Measurements from ENCODE around the gene PIK3CD.

Gene PIK3CD

DNA sequence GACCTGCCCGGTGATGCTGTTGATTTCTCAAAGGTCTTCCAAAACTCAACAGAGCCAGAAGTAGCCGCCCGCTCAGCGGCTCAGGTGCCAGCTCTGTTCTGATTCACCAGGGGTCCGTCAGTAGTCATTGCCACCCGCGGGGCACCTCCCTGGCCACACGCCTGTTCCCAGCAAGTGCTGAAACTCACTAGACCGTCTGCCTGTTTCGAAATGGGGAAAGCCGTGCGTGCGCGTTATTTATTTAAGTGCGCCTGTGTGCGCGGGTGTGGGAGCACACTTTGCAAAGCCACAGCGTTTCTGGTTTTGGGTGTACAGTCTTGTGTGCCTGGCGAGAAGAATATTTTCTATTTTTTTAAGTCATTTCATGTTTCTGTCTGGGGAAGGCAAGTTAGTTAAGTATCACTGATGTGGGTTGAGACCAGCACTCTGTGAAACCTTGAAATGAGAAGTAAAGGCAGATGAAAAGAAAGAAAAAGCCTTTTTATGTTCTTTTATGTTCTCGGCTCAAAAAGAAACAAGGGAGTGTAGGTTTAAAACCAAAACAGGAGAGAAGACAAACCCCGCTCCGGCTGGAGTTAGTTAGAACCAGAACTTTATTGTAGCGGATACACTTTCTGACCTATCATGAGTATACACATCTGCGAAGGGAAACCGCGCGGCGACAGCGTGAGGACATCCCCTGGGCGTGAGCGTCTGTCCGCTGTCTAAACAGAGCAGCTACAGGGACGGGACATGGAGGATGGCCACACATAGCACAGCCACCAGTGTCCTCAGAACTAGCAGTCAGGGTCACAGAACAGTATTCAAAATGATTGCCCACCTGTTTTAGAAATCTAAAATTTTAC is 77.1 kb downstream of the PIK3CD start:
- no peak overlapping the region for H3K4me2 ChIP-seq (ENCODE audit: low read length)
- no peak overlapping the region for H4K91ac ChIP-seq (ENCODE audit: low read depth, low read length)
- DNase-seq: no peak
- H2AK5ac ChIP-seq (ENCODE audit: low read length): no peak overlapping the region
- peaks cover 43 to 46% of the 10 kb centered on the region in 2 experiments for H3K36me3 ChIP-seq (ENCODE audit: control insufficient read depth in 1 of 2, insufficient read depth in 2 of 2, low read length in 2 of 2)
- H3K23ac ChIP-seq (ENCODE audit: low read length): no peak overlapping the region
- no peak overlapping the region for H3K18ac ChIP-seq (ENCODE audit: low read length)
- H3K4me1 ChIP-seq (ENCODE audit: control insufficient read depth in 1 of 2, insufficient read depth in 2 of 2, low read length in 2 of 2): no peaks in the 10 kb centered on the region
- WGBS (ENCODE audit: extremely low coverage, insufficient coverage, insufficient read length): no CpG with 5 or more reads among the region's 33 CpGs
- H2AFZ ChIP-seq (ENCODE audit: insufficient read depth, low read length, poor library complexity): no peak overlapping the region
- no peak overlapping the region for H3K9ac ChIP-seq (ENCODE audit: low read length)
- no peak overlapping the region for H2BK5ac ChIP-seq (ENCODE audit: low read depth, low read length, poor library complexity)
- H2BK120ac ChIP-seq (ENCODE audit: insufficient read depth, low read length, poor library complexity): no peak overlapping the region
- peaks cover 8% of the 10 kb centered on the region for H3K9me3 ChIP-seq (ENCODE audit: insufficient read depth, low read depth, low read length)
- no peak overlapping the region for H3K4me3 ChIP-seq (ENCODE audit: low read depth, low read length)
- no peaks in the 10 kb centered on the region for H3K79me1 ChIP-seq (ENCODE audit: low read length)
- no peak overlapping the region for H3K4ac ChIP-seq (ENCODE audit: low read depth, low read length)
- no peaks in the 10 kb centered on the region for H3K79me2 ChIP-seq (ENCODE audit: control insufficient read depth, insufficient read depth, low read length, poor library complexity)
- no peak overlapping the region for H3K14ac ChIP-seq (ENCODE audit: low read length)
- H4K8ac ChIP-seq (ENCODE audit: low read depth, low read length): no peak overlapping the region
- no peak overlapping the region for H3K27ac ChIP-seq (ENCODE audit: low read depth, low read length)
- H2BK12ac ChIP-seq (ENCODE audit: low read length): no peak overlapping the region
- no peak overlapping the region for H4K12ac ChIP-seq (ENCODE audit: low read depth, low read length)
- H3K27me3 ChIP-seq (ENCODE audit: insufficient read depth, low read length): no peaks in the 10 kb centered on the region

DNA sequence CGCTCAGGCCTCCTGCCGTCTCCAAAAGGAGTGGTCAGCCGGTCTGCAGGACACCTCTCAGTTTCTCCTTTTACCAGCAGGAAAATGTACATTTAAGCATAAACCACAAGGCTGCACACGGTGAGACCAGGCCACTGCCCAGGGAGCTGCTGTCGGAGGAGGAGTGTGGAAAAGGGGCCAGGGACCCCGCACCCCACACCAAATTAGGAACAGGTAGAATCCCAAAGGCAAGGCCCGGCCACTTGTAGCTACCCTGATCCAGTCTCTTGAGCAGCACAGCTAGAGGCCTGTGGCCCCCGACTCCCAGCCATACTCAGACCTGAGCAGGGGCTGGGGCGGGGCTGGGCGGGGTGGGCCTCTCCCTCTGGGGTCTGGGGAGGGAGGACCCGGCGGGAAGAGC is 78.0 kb downstream of the PIK3CD start:
- Histone ChIP-seq H3K27ac (ENCODE audit: low read depth, low read length) (no peak overlapping the region), H2AK5ac (ENCODE audit: low read length) (no peak overlapping the region), H4K12ac (ENCODE audit: low read depth, low read length) (no peak overlapping the region), H3K23ac (ENCODE audit: low read length) (no peak overlapping the region), H3K27me3 (ENCODE audit: insufficient read depth, low read length) (no peaks in the 10 kb centered on the region), H2BK5ac (ENCODE audit: low read depth, low read length, poor library complexity) (no peak overlapping the region), H3K79me2 (ENCODE audit: control insufficient read depth, insufficient read depth, low read length, poor library complexity) (no peaks in the 10 kb centered on the region), H3K18ac (ENCODE audit: low read length) (no peak overlapping the region), H3K4me2 (ENCODE audit: low read length) (no peak overlapping the region), H4K8ac (ENCODE audit: low read depth, low read length) (no peak overlapping the region), H3K79me1 (ENCODE audit: low read length) (no peaks in the 10 kb centered on the region), H3K36me3 (ENCODE audit: control insufficient read depth in 1 of 2, insufficient read depth in 2 of 2, low read length in 2 of 2) (peaks cover 51 to 52% of the 10 kb centered on the region in 2 experiments), H3K4ac (ENCODE audit: low read depth, low read length) (no peak overlapping the region), H3K9me3 (ENCODE audit: insufficient read depth, low read depth, low read length) (peaks cover 5% of the 10 kb centered on the region), H2AFZ (ENCODE audit: insufficient read depth, low read length, poor library complexity) (no peak overlapping the region), H3K9ac (ENCODE audit: low read length) (no peak overlapping the region), H3K4me3 (ENCODE audit: low read depth, low read length) (no peak overlapping the region), H3K14ac (ENCODE audit: low read length) (no peak overlapping the region), H3K4me1 (ENCODE audit: control insufficient read depth in 1 of 2, insufficient read depth in 2 of 2, low read length in 2 of 2) (no peaks in the 10 kb centered on the region), H2BK12ac (ENCODE audit: low read length) (no peak overlapping the region), H4K91ac (ENCODE audit: low read depth, low read length) (no peak overlapping the region), H2BK120ac (ENCODE audit: insufficient read depth, low read length, poor library complexity) (no peak overlapping the region)
- DNase-seq: no peak
- WGBS (ENCODE audit: extremely low coverage, insufficient coverage, insufficient read length): no CpG with 5 or more reads among the region's 12 CpGs

DNA sequence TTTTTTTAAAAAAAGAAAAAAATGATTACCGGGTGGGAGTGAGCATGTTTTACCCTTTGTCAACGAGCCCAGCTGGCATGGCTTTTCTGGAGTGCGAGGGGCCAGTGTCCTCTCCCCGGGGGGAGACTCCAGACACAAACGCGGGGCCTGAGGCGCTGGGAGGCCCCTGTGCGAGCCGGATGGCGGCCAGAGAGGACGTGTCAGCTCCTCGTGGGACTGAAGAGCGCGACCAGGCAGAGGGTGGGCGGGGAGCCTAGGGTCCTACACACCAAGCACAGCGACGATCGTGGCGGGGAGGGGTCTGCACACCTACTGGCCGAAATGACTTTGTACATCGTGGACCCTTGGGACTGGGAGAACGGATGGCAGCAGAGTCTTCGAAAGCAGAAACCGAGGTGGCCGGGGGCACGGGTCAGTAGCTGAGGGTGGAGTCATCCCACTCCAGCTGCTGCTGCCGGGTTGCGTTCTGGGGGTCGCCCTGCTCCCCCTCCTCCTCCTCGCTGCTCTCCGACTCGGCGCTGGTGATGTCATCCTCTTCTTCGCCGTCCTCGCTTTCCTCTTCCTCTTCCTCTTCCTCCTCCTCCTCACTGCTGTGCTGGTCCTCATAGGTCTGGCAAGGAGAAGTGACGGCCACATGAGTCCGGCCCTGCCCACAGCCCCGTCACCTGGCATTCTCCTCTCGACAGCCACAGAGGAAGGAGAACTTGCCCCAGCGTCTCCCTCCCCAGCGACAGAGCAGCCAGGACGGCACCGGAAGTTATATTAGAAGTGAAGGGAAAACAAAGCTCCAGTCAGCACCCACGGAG is 78.8 kb downstream of the PIK3CD start:
- Histone ChIP-seq H3K4me1 (ENCODE audit: control insufficient read depth in 1 of 2, insufficient read depth in 2 of 2, low read length in 2 of 2) (no peaks in the 10 kb centered on the region), H3K4me2 (ENCODE audit: low read length) (no peak overlapping the region), H2BK120ac (ENCODE audit: insufficient read depth, low read length, poor library complexity) (no peak overlapping the region)

DNA sequence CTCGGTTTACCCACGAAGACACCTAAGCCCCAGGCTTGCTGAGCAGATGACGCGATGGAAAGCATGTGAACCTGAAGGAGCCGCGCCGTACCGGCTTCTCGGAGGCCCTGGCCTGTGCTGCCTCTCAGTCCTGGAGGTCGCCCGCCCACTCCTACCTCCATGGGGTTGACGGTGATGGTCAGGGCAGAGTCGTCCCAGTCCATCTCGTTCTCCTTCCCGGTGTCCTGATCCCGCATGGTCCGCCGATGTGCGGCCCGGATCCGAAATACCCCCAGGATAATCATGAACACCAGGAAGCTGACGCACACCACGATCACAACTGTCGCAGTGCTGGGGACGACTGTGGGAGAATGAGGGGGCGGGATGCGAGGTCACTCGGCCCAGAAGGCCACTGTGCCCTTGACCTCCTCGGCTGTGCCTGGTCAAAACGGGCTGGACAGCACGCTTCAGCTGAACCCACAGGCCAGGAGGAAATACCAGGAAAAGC is 79.6 kb downstream of the PIK3CD start:
- Histone ChIP-seq H3K14ac (ENCODE audit: low read length) (no peak overlapping the region), H2AK5ac (ENCODE audit: low read length) (no peak overlapping the region), H3K27ac (ENCODE audit: low read depth, low read length) (no peak overlapping the region), H3K36me3 (ENCODE audit: control insufficient read depth in 1 of 2, insufficient read depth in 2 of 2, low read length in 2 of 2) (peaks cover 65 to 67% of the 10 kb centered on the region in 2 experiments), H3K4me1 (ENCODE audit: control insufficient read depth in 1 of 2, insufficient read depth in 2 of 2, low read length in 2 of 2) (no peaks in the 10 kb centered on the region), H3K9ac (ENCODE audit: low read length) (no peak overlapping the region), H3K27me3 (ENCODE audit: insufficient read depth, low read length) (no peaks in the 10 kb centered on the region), H3K4me3 (ENCODE audit: low read depth, low read length) (no peak overlapping the region), H3K23ac (ENCODE audit: low read length) (no peak overlapping the region), H3K79me1 (ENCODE audit: low read length) (no peaks in the 10 kb centered on the region), H2BK5ac (ENCODE audit: low read depth, low read length, poor library complexity) (no peak overlapping the region), H3K9me3 (ENCODE audit: insufficient read depth, low read depth, low read length) (peaks cover 3% of the 10 kb centered on the region), H4K91ac (ENCODE audit: low read depth, low read length) (no peak overlapping the region), H4K8ac (ENCODE audit: low read depth, low read length) (no peak overlapping the region), H3K18ac (ENCODE audit: low read length) (no peak overlapping the region), H4K12ac (ENCODE audit: low read depth, low read length) (no peak overlapping the region), H3K79me2 (ENCODE audit: control insufficient read depth, insufficient read depth, low read length, poor library complexity) (no peaks in the 10 kb centered on the region), H2BK120ac (ENCODE audit: insufficient read depth, low read length, poor library complexity) (no peak overlapping the region), H3K4me2 (ENCODE audit: low read length) (no peak overlapping the region), H2BK12ac (ENCODE audit: low read length) (no peak overlapping the region), H2AFZ (ENCODE audit: insufficient read depth, low read length, poor library complexity) (no peak overlapping the region), H3K4ac (ENCODE audit: low read depth, low read length) (no peak overlapping the region)
- no peak for DNase-seq
- no CpG with 5 or more reads among the region's 31 CpGs for WGBS (ENCODE audit: extremely low coverage, insufficient coverage, insufficient read length)

More for the DNA sequence above, 78.8 kb downstream of the PIK3CD start:
- Histone ChIP-seq H3K9ac (ENCODE audit: low read length) (no peak overlapping the region), H3K9me3 (ENCODE audit: insufficient read depth, low read depth, low read length) (peaks cover 3% of the 10 kb centered on the region), H3K4ac (ENCODE audit: low read depth, low read length) (no peak overlapping the region), H2AFZ (ENCODE audit: insufficient read depth, low read length, poor library complexity) (no peak overlapping the region), H3K79me2 (ENCODE audit: control insufficient read depth, insufficient read depth, low read length, poor library complexity) (no peaks in the 10 kb centered on the region), H2AK5ac (ENCODE audit: low read length) (no peak overlapping the region), H4K12ac (ENCODE audit: low read depth, low read length) (no peak overlapping the region), H4K8ac (ENCODE audit: low read depth, low read length) (no peak overlapping the region), H3K27ac (ENCODE audit: low read depth, low read length) (no peak overlapping the region), H3K27me3 (ENCODE audit: insufficient read depth, low read length) (no peaks in the 10 kb centered on the region), H3K23ac (ENCODE audit: low read length) (no peak overlapping the region), H3K4me3 (ENCODE audit: low read depth, low read length) (no peak overlapping the region), H3K79me1 (ENCODE audit: low read length) (no peaks in the 10 kb centered on the region), H4K91ac (ENCODE audit: low read depth, low read length) (no peak overlapping the region), H2BK12ac (ENCODE audit: low read length) (no peak overlapping the region), H2BK5ac (ENCODE audit: low read depth, low read length, poor library complexity) (no peak overlapping the region), H3K14ac (ENCODE audit: low read length) (no peak overlapping the region), H3K36me3 (ENCODE audit: control insufficient read depth in 1 of 2, insufficient read depth in 2 of 2, low read length in 2 of 2) (peaks cover 58 to 59% of the 10 kb centered on the region in 2 experiments), H3K18ac (ENCODE audit: low read length) (no peak overlapping the region)
- no CpG with 5 or more reads among the region's 45 CpGs for WGBS (ENCODE audit: extremely low coverage, insufficient coverage, insufficient read length)
- peak in 1 of 2 donors; percentile 14 for DNase-seq
